NCI-H526 (cell line): Measurements from ENCODE around the gene F3.

Source experiments
- DNase-seq, 2 experiments: peaks; one replicate each; lab custom pipeline; 2025; lab: John Stamatoyannopoulos, UW

Gene F3

DNA sequence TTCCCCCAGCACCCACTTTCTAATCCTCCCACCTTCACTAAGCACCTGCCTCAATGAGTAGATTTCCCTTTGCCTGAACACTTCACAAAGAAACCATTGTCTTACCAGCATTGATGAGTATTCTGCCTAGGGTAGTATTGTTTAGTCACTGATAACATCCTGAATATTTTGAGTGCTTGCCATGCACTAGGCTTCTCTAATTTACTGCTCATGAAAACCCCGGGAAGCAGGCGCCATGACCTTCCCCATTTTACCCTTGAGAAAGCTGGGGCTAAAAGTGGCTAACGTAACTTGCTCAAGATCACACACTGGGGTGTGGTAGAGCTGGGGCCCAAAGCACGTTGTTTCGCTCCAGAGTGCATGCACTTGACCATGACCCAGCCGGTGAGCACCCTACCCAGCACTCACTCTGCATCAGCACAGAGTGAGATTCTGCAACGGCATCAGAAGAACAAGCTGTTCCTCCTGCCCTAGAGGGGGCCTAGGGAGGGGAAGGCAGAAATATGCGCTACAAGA is 10.6 kb upstream of the F3 start:
- DNase-seq = peak; percentile 63 to 74

DNA sequence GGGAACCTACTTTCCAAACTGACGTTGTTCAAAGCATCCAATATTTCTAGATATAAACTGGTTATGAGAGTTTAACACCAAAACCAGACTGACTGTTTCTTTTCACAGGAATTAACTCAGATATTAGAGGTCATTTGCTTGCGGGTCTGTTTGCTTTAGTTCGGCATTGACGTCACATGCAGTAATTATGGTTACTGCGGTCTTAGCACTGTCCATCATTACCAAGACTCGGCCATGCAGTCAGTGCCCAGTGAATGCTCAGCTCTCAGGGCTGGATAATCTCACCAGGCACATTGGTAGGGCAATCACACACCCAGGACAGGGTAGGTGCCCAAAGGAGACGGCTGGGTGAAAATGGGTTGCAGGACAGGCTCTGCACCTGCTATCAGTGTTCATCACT is 9.9 kb upstream of the F3 start:
- no peak for DNase-seq

DNA sequence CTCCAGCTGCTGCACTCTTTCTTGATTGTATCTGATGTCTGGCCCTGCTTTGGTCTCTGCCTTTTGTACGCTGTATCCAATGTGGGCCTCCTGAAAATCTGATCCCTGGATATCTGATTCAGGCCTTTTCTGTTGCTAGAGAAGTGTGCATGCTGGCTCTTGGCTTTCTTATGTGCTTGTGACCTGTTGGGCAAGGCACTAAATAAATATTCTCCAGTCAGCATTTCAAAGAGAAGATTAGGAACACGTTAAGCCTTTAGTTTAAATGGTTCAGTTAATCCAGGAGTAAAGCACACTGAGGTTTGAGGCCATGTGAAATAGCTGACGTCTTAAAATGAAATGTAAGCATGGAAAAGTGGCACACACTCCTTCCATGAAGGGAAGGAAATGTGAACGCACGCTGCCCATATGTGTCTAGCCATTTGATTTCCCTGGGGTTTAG is 9.3 kb upstream of the F3 start:
- no peak for DNase-seq

DNA sequence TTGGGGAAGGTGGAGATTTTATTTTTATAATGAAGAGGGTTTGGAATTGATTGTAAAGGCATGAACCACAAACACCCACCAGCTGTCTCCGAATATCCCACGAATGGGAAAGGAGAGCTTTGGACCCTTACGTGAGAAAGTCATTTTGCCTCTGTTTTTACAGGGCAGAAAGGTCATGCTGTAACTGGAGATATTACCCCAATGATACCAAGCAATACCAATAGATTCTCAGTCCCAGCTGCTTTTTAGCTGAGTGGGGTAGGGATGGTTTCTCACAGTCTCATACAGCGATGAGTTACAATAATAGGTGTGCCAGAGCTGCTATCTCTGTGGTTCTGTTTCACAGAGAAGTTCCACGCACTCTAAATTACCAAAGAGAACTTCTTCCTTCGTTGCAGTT is 8.8 kb upstream of the F3 start:
- DNase-seq = no peak

DNA sequence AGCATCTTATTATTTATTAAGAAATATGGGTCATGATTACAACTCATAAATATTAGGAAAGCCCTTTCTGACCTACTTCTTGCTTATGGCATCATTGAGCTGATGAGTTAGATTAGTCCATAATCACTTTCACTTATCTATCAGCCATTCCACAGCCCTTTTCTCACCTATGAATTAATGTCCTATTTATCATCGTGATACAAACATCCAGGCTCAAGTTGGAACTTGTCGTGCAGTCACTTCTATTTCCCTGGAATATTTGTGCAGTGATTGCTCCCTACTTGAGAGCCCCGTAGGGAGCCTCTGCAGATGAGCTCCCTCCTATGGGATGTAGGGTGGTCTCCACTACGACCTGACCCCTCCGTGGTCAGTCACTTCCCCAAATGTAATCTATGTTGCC is 8.1 kb upstream of the F3 start:
- DNase-seq = no peak

DNA sequence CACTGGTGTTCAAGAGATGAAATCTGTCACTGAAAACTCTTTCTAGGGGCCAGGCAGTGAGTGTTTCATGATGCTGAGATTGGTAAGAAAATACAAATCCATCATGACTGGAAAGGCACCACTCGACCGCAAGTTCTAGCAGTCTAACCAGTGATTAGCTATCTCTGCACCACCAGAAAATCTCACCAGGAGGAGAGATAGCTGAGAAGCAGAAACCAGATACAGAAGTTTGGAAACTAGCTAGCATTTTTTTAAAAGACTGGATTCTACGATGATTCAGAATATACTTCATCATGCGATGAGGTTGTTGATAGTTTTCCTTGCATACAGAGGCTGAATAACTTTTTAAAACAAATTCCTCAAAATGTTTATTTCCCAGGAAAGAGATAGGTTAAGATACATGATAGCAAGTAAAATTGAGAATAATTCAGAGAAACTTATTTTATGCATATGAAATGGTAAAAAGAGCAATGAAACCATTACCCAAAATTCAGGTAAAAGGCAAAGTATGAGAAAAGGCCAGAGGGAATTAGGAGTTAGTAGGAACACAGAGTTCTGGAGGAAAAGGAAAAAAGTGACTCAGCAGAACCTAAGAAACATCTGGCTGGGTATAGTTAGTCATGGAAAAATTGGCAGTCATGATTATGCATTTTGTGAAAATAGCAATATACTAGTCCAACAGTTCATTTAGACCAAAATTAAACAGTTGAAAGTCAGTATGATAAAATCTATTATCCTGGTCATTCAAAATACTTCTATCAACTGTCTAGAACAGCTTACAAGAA is 3.3 kb upstream of the F3 start:
- no peak for DNase-seq

DNA sequence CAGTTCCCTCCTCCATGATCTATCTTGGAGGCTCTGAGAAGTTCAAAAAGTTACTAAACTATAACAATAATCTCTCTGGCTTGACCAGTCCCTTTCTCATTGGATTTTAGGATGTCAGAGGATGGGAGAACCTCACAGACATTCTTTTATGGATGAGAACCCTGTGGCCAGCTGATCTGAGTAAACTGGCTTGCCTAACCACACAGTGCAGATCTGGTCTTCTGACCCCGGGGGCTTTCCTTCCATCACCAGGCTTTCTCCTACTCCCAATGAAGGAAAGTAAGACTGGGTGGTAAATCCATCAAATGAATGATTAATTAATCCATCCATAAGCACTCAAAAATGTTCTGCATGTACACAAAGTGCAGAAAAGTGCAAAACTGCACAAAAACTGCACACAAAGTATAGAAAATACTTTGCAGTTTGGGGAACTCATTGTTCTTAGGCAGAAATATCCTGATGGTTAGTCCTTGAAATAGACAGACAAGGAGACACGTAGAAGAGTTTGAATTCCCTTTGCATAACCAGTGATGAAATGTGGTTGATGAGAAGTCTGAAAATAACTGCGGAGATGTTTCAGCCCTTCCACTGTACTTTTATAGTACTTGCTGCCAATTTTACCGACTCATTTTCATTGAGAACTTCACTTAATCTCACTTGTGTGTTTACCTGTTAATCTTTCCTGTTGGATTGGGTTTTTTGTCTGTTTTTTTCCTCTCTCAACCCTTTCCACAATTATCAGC is 2.5 kb upstream of the F3 start:
- DNase-seq = no peak

DNA sequence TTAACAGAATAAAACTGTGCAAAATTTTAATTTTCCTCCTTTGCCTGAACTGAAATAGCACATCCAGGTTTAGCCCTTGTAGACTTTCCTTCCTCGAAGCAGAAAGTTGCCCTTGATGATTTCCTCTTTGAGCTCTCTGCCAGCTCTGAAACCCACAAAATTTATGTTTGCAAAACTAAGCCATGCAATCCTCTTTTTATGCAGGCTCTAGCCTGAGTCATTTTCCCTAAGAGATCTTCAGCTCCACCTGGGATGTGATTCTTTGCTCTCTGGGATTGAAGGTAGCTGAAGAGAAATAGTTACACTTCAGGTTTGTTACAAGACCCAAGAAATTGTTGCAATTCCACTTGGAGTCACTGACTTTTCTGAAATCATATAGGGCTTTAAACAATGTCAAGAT is 1.4 kb upstream of the F3 start:
- DNase-seq = no peak

DNA sequence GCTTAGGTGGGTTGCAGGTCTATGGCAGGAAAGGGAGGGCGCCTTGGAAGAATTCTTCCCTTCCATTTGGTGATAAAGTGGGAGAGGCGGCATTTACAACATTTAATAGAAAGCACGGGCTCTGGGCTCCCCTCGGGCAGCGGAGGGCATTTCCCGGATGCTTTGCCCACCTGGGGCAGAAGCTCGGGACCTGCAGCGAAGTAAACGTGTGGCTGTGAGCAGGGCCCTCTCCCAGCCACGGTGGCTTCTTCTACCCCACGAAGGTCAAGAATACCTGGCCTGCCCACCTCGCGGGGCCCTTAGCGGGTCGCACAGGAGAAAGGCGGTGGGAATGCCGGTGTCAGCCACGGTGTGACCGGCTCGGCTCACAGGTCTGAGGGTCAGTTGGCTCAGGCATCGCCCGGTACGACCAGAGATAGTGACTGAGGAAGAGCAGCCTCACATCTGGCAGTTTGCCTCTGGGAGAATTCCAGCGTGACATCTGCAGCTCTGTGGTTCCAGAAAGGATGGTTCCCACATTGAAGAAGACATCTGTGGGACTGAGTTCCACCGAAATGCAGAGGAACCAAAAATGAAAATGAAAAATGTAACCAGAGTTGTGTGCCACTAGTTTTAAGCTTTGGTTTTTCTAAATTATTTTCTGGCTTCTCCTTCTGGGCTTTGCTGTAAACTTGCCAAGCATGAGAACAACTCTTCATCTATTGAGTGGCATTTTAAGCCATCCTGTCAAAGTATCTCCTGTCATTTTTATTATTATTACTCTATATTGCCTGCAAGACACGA is 720 bp upstream of the F3 start:
- DNase-seq = peak in 1 of 2 experiments; percentile 22

DNA sequence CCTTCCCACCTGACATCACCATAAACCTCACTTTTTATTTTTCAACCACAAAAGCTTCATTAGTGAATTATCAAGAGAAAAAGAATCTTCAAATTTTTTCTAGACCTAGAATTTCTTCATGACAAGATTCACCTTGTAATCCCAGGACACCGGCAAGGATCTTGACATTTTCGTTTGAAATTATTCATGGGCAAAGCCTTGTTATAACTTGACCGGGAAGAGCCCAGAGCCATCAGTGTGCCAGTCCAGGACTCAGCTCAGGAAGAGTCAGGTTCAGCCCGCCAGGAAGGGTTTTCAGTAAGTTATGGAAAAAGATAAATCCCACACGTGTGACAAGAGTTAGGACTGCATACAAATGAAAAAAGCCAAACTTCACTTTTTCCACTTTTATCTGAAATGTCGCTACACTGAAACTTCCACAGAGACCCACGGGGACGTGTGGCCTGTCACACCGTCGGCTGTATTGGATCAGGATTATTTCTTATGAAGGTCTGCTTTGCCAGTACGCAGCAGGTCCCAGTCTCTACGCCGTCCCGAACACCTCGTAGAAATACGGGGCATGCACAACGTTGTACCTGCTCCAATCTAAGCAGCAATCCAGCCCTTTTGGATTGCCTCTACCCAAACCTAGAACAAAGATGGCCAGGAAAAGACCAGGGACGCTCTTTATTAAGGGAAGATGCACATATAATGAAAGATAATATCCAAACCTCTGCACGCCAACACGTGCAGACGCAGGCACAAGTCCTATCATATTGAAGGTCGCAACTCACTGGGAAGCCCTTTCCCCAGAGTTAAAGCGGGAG is 916 bp downstream of the F3 start:
- peak in 1 of 2 experiments; percentile 58 for DNase-seq

DNA sequence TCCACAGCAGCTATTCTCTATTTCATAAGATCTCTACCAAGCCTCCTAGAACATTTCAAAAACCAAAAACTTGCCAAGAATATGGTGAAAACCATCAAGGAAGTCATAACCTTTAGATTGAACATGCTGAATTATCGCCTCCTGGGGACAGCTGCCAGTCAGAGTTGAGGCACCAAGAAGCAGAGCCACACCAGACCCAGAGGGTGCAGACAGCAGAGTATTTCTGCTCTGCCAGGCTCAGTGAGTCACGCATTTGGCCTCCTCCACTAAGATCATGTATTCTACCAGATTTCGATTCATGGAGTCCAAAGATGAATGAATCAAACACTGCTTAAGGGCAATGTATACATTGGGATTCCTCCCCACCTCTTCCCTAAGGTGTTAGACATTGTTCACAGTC is 2.1 kb downstream of the F3 start:
- DNase-seq = no peak

DNA sequence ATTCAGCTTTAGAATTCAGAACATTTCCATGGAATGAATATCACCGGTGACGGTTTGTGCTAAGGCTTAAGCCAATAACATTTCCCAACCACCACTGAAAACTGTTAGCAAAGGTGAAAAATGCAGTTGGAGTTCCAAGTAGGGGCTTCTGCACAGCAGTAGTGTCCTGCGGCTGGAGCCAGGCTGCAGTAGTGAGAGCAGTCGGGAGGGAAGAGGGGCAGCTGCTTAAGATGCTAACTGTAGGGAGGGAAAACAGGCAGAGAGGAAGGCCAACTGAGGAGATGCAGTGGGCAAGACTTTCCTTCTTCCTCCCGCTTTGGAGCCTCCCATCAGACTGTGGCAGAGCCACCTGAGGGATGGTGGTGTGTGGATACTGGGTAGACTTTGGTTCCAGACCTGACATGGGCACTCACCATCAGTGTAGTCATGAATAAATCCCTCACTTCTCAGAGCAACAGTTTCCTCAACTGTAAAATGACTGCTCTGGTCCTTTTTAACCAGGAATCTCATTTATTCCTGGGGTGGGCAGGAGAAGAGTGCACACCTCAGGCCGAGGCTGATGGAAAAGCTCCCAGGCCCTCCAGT is 3.2 kb downstream of the F3 start:
- no peak for DNase-seq

DNA sequence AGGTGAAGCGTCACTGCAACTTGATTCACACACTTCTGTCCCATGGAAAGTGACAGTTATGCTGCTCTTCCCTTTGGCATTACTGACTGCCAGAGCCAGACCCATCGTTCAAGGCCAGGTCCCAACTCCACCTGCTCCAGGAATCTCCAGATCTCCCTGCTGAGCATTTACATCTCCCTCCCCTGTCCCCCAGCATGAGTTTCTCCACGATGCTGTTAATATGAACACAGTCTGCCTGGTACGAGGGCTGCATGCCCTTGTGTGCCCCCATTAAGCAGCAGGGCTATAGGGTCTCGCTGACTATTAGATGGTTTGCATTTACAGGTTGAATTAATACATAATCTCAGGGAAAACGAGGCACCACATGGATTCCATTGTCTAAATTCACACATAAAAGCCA is 4.3 kb downstream of the F3 start:
- DNase-seq = no peak

DNA sequence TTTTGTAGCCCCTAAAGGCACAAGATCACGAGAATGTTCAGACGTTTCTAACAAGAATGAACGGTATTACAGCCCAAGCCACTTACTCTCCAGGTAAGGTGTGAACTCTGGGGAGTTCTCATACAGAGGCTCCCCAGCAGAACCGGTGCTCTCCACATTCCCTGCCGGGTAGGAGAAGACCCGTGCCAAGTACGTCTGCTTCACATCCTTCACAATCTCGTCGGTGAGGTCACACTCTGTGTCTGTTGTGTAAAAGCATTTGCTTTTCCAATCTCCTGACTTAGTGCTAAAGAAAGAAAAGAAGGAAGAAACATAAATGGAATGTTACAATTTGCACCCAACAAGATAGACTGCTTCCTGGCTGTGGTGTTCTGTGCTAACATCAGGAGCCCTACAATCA is 5.7 kb downstream of the F3 start:
- DNase-seq = no peak

DNA sequence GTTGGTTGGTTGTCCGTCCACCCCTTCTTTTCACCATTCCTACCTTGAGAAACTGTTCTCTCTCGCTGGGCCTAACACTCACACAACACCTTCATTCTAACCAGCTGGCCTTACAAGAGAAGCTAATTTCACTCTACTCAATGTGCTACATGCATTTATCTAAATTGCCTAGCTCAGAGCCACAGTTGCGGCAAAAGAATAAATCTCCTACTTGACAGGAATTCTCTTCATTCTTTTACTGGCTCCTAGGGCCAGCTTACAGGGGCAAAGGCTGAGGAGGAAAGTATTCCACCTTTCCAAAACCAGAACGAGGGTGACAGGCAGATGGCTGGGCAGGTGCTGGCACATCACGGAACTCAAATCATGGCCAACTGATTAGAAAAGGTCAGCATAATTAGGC is 6.5 kb downstream of the F3 start:
- DNase-seq = no peak

DNA sequence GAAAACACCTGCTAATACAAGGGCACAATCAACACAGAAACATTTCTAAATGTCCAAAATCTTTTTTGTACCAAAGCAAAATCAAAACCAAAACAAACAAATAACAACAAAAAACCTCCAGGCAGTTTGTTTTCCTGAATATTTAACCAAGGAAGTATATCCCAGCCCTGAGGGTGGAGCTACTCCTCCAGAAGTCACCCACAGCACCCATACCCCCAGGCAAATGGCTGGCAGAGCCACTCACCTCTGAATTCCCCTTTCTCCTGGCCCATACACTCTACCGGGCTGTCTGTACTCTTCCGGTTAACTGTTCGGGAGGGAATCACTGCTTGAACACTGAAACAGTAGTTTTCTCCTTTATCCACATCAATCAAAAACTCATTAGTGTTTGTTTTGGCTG is 9.5 kb downstream of the F3 start:
- DNase-seq = peak in 1 of 2 experiments; percentile 17

DNA sequence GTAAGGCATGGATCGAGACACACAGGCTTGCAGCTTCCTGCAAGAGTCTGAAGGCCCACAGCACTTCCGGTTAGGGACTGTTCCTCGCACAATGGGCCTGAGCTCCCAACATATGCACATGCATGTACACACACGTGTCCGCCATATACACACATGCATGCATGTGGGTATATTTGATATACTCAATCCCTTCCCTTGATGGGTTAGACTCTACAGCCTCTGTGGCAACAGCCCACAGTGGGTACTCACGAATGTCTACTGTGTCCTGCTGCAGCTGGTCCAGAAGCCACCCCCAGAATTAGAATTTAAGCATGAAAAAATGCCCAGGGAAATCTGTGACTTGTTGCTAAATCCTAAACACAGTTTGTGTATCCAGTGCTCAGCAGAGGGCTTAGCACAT is 9.9 kb downstream of the F3 start:
- no peak for DNase-seq

DNA sequence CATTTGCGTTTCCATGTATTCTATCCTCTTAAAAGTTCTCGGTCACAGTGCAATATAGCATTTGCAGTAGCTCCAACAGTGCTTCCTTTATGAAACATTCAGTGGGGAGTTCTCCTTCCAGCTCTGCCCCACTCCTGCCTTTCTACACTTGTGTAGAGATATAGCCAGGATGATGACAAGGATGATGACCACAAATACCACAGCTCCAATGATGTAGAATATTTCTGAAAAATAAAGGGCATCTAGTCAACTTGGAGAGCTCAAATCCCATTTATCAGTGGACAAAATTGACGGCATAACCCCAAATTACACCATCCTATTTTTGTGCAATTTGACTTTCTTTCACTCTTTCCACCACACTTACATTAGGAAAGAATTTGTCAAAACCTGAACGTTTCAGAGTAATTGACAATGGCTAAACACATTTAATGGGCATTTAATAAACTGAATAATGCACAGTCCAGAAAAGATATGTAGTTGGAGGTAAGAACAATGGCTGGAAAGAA is 11.1 kb downstream of the F3 start:
- DNase-seq = no peak

DNA sequence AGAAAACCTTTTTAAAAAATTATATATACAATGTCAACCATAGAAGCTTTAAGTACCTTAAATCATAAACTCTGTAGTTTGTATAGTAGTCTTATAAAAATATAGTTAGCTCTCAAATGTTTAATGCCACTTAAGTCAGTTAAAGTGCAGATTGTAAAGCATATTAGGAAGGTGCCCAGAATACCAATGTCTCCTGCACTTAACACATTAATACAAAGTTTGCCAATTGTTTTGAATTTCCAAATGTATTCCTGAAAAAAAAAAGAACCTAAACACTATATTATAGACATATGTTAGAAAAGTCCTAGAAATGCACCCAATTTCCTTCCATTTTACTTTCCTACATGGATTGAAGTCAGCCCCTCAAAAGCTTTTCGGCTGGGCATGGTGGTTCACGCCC is 12.1 kb downstream of the F3 start:
- DNase-seq = no peak

DNA sequence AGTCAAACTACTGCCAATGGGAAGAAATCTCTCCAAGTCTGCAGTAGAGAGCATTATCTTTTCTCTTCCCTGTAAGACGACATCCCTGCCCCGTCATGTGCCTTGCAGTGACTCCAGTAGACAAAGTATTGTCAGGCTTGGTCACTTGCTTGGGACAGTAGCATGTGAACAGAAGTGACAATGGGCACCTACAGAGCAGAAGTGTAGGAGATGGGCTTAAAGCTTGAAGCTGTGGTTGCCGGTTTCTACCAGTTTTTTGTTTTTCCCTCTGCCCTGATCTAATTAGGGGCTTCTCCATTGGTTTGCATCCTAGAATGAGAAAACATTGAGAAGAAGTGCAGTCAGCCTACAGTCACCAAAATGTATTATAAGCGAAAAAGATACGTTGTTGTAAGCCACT is 12.7 kb downstream of the F3 start:
- DNase-seq = no peak

DNA sequence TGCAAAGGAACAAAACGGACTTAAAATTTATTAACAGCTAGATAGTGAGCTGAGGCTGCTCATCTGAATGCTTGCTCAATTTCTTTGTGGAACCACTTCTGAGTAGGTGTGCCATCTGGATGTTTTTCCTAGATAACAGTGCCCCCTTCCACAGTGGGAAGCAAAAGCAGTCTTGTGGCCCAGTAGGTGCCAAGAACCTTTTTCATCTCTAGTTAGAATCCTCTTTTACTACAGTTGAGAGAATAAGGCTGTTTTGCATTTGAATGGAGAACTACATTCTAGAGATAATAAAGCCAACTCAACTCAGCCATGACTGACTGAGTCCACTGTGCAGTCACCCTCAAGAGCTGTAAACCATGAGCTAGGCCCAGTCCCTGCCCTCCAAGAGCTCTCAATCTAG is 13.3 kb downstream of the F3 start:
- DNase-seq = peak in 1 of 2 experiments; percentile 19
